T-helper 2 cell treated with Interferon-gamma antibody and Interleukin-4, amounts not matched to agents 5 μg/mL and 100 μg/mL, for 36 hours (primary cell): Measurements from ENCODE around the gene CXCL14.

Experiments
- DNase-seq: peaks from one replicate; pipeline ENCODE4 v3.0.0; 2021; ENCODE audit warnings: low spot score
- H3K27ac Mint-ChIP-seq: one replicate; pipeline ENCODE4 v1.8.0; 2021; ENCODE audit warnings: mild to moderate bottlenecking, mixed read lengths
- H3K27me3 Mint-ChIP-seq: one replicate; pipeline ENCODE4 v1.8.0; 2021; ENCODE audit warnings: low read depth, mixed read lengths
- H3K36me3 Mint-ChIP-seq: one replicate; pipeline ENCODE4 v1.8.0; 2021; ENCODE audit warnings: low read depth, mixed read lengths
- H3K4me1 Mint-ChIP-seq: one replicate; pipeline ENCODE4 v1.8.0; 2021; ENCODE audit warnings: low read depth, mixed read lengths
- H3K4me3 Mint-ChIP-seq: one replicate; pipeline ENCODE4 v1.8.0; 2022; ENCODE audit warnings: mild to moderate bottlenecking, moderate library complexity, mixed read lengths
- H3K9me3 Mint-ChIP-seq: one replicate; pipeline ENCODE4 v1.8.0; 2021; ENCODE audit warnings: mixed read lengths

The CXCL14 gene, protein sequence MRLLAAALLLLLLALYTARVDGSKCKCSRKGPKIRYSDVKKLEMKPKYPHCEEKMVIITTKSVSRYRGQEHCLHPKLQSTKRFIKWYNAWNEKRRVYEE

DNA sequence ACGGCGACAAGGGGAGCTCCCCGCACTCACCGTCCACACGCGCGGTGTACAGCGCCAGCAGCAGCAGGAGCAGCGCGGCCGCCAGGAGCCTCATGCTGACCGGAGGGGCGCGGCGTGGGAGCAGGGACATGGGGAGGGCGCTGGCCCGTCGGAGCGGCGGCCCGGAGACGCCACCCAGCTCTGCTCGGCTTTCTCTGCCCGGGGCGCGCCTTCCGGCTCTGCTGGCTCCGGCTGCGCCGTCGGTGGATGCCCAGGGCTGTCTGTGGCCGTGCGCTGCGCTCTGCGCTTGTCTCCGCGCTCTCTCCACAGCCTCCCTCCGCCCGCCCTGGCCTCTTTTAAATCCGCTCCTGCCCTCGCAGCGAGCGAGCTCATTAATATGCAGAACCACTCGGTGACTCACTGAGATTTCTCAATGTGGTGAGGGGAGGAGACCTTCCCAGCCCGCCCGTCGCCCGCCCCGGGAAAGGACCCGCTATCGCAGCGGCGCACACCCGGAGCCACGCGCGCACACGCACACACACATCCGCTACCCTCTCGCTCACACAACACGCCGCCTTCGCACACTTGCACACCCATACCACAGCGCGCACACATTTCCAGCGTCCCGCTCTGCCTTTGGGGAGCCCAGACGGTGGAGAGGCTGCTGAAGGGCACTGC lies at the start of gene CXCL14:
Gene CXCL14, minus strand, starts transcription at position 307 of the 657 bp plus-strand sequence. Its CDS starts 213 bp downstream, at position 94.
- no peak for DNase-seq
- Mint-ChIP-seq H3K27me3 (peaks cover 47% of the 10 kb centered on the region), H3K4me3 (no peak within 1 kb of the TSS), H3K4me1 (no peaks in the 10 kb centered on the region), H3K36me3 (no peaks in the 10 kb centered on the region), H3K27ac (no peak within 1 kb of the TSS), H3K9me3 (no peaks in the 10 kb centered on the region)

DNA sequence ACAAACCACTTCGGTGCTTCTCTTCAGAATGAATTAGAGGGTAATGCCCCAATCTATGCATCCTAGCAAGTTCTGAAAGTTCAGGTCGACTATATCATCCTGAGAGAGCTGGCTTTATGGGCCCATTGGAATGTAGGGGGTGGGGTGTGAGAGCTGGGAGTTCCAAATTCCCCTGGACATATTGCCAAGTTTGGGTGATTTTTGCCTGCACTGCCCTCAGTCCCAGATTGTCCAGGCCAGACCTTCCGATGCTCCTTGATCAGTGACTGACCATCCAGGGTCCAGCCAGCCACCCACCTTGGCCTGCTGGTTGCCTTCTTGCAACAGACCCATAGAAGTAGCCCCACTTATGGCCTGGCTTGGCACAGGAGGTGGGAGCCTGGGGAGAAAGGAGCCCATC lies 47.8 kb upstream of the CXCL14 start:
- H3K4me3 Mint-ChIP-seq: no peak overlapping the region
- DNase-seq: no peak
- H3K27me3 Mint-ChIP-seq: no peaks in the 10 kb centered on the region
- H3K4me1 Mint-ChIP-seq: no peaks in the 10 kb centered on the region
- no peak overlapping the region for H3K27ac Mint-ChIP-seq
- no peaks in the 10 kb centered on the region for H3K36me3 Mint-ChIP-seq
- H3K9me3 Mint-ChIP-seq: no peaks in the 10 kb centered on the region

DNA sequence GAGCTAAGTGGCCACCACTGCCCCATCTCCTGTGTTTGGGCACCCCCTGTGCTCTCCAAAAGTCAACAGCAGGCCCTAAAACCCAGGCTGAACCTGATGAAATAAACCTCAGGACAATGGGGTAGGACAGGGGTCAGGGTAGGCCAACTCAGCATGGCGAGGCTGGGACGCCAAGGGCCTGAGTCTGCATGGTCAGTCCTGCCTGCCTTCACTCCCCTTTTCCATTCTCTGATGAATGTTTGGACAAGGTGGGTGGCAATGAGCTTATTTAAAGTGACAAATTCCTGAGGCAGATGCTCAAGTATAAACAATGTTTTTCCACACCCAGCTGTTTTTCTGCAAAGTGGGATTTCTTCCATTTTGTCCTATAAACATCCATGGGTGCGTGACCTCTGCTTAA lies 47.2 kb upstream of the CXCL14 start:
- Mint-ChIP-seq H3K4me3 (no peak overlapping the region), H3K27ac (no peak overlapping the region), H3K36me3 (no peaks in the 10 kb centered on the region), H3K4me1 (no peaks in the 10 kb centered on the region), H3K9me3 (no peaks in the 10 kb centered on the region), H3K27me3 (no peaks in the 10 kb centered on the region)
- DNase-seq: no peak

DNA sequence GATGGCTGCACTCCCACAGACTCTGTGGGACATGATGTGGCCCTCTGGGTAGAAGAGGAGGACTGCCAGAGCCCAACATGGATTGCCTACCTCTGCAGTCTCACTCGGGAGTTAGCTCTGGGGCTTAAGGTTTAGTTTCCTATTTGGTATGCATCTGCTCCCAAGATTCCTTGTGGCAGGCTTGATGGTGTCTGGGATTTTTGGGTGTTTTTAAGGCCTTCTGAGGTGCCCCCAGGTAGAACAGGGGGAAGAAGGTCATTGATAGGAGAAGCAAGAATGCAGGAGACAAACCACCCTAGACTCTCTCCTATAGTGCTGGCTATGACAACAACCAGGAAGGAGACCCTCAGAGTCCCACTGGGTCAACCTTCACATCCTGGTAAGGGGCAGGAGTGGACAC lies 46.7 kb upstream of the CXCL14 start:
- Mint-ChIP-seq H3K27me3 (no peaks in the 10 kb centered on the region), H3K27ac (no peak overlapping the region), H3K4me1 (no peaks in the 10 kb centered on the region), H3K4me3 (no peak overlapping the region), H3K36me3 (no peaks in the 10 kb centered on the region), H3K9me3 (no peaks in the 10 kb centered on the region)
- DNase-seq: no peak

DNA sequence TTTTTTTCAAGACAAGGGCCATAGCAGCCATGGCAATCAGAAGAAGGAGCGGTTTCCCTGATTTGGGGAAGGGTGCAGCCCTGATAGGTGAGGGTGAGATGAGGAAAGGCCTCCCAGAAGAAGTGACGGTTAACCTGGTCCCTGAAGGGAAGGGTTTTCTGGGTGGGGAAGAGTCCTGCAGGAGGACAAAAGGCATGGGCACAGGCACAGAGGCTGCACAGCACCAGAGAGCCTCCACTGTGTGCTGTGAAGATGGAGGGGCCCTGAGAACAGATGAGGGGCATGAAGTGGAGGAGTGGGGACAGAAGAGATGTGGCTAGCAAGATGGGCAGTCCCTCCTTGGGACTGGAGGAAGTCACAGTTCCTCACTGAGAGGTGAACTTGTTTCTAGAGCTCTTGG lies 46.3 kb upstream of the CXCL14 start:
- no peaks in the 10 kb centered on the region for H3K9me3 Mint-ChIP-seq
- no peak overlapping the region for H3K4me3 Mint-ChIP-seq
- no peaks in the 10 kb centered on the region for H3K36me3 Mint-ChIP-seq
- no peaks in the 10 kb centered on the region for H3K27me3 Mint-ChIP-seq
- DNase-seq: no peak
- no peak overlapping the region for H3K27ac Mint-ChIP-seq
- no peaks in the 10 kb centered on the region for H3K4me1 Mint-ChIP-seq

DNA sequence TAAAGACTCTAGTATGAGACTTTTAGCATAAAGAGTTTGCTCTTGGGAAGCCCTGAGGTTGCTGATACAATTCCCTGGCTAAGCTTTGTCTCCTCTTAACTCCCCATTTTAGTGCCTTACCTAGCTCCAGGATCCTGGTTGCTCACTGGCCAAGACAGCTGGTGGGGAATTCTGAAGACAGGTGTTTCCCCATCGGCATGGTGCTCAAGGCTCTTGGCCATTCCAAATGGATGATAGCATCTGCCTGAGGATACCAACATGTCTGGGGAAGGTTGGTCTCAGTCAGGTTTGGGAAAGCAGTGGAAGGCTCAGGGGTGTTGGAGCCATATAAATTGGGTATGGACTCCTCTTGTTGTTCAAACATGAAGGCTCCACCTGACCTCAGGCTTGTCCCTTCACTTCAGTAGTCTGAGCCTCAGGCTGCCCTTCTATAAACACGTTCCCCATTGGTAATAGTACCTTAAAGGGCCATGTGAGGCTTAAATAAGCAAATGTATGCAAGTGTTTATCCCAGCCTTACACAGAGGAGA lies 44.5 kb upstream of the CXCL14 start:
- Mint-ChIP-seq H3K27ac (no peak overlapping the region), H3K4me3 (no peak overlapping the region)

DNA sequence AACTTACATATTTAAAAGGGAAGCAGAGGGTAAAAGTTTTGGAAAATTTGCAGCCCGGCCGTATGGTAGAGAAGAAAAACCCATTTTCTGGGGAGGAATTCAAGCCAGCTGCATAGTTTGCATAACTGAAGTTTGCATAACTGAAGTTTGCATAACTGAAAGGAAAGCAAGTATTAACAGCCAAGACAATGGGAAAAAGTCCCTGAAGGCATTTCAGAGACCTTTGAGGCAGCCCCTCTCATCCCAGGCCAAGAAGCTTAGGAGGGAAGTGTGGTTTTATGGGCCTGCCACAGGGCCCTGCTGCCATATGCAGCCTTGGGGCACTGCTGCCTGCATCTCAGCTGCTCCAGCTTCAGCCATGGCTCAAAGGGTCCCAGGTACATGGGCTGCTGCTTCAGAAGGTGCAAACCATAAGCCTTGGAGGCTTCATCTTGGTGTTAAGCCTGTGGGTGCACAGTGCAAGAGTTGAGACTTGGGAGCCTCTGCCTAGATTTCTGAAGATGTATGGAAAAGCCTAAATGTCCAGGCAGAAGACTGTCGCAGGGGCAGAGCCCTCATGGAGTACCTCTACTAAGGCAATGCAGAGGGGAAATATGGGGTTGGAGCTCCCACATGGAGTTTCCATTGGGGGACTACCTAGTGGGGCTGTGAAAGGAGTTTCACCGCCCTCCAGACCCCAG lies 36.9 kb upstream of the CXCL14 start:
- DNase-seq: no peak
- Mint-ChIP-seq H3K4me3 (no peak overlapping the region), H3K9me3 (peaks cover 19% of the 10 kb centered on the region), H3K27me3 (peaks cover 19% of the 10 kb centered on the region), H3K27ac (no peak overlapping the region), H3K4me1 (no peaks in the 10 kb centered on the region), H3K36me3 (no peaks in the 10 kb centered on the region)

More for the DNA sequence above, 44.5 kb upstream of the CXCL14 start:
- no peak for DNase-seq
- peaks cover 14% of the 10 kb centered on the region for H3K9me3 Mint-ChIP-seq
- no peaks in the 10 kb centered on the region for H3K4me1 Mint-ChIP-seq
- no peaks in the 10 kb centered on the region for H3K36me3 Mint-ChIP-seq
- peaks cover 4% of the 10 kb centered on the region for H3K27me3 Mint-ChIP-seq

DNA sequence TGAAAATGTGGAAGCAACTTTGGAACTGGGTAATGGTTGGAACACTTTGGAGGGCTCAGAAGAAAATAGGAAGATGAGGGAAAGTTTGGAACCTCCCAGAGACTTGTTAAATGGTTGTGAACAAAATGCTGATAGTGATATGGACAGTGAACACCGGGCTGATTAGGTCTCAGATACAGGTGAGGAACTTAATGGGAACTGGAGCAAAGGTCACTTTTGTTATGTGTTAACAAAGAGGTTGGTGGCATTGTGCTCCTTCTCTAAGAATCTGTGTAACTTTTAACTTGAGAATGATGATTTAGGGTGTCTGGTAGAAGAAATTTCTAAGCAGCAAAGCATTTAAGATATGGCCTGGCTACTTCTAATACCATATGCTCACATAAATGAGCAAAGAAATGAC lies 36.4 kb upstream of the CXCL14 start:
- Mint-ChIP-seq H3K27me3 (peaks cover 19% of the 10 kb centered on the region), H3K4me1 (no peaks in the 10 kb centered on the region), H3K9me3 (peaks cover 19% of the 10 kb centered on the region), H3K4me3 (no peak overlapping the region), H3K36me3 (no peaks in the 10 kb centered on the region), H3K27ac (no peak overlapping the region)
- no peak for DNase-seq

DNA sequence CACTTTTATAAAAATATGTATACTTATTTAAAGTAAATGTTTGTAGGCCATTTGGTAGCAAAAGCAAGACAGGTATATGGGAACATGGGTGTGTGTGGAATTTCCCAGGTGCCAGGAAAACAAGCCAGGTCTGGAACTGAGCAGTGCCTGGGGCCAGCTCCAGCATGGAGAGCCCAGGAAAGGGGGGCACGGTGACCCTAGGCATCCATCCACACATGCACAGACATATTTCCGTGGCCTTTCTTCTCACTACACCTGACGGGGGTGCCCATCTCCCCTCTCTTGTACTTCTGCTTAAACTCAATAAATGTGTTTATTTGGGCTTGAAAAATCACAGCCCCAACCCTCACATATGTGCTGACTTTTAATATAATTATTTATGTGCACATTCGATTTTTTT lies 31.2 kb upstream of the CXCL14 start:
- Mint-ChIP-seq H3K36me3 (no peaks in the 10 kb centered on the region), H3K4me3 (no peak overlapping the region), H3K27me3 (peaks cover 14% of the 10 kb centered on the region), H3K27ac (no peak overlapping the region), H3K4me1 (no peaks in the 10 kb centered on the region), H3K9me3 (no peaks in the 10 kb centered on the region)
- DNase-seq: no peak

DNA sequence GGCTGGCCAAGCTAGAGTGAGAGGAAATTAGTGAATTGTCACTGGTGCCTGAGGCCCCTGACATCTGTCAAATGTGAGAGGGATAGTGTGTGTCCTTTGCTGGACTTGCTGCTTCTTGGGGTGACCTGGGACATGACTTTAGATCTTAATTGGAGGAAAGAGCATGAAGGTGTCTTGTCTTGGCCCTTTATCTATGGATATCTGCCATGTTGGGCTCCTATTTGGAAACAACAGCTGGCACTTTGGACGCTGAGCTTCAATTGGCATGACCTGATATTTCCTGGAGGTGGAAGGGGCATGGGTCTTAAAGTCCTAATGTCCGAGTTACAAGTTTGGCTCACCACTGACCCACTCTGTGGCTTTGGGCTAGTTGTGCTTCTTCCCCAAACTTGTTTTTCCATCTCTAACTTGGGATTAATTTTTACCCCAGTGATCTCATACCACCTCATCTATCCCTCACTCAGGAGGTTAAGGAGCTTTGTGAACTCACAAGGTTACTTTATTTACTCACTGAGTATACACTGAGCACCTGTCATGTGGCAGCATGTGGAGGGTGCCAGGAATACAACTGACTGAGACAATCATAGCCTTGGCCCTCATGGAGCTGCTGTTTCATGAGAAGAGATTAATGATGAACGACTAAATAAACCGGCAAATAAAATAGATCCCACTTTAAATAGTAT lies 30.1 kb upstream of the CXCL14 start:
- H3K36me3 Mint-ChIP-seq: no peaks in the 10 kb centered on the region
- no peaks in the 10 kb centered on the region for H3K4me1 Mint-ChIP-seq
- H3K27ac Mint-ChIP-seq: no peak overlapping the region
- H3K9me3 Mint-ChIP-seq: no peaks in the 10 kb centered on the region
- DNase-seq: no peak
- H3K27me3 Mint-ChIP-seq: peaks cover 12% of the 10 kb centered on the region
- no peak overlapping the region for H3K4me3 Mint-ChIP-seq

DNA sequence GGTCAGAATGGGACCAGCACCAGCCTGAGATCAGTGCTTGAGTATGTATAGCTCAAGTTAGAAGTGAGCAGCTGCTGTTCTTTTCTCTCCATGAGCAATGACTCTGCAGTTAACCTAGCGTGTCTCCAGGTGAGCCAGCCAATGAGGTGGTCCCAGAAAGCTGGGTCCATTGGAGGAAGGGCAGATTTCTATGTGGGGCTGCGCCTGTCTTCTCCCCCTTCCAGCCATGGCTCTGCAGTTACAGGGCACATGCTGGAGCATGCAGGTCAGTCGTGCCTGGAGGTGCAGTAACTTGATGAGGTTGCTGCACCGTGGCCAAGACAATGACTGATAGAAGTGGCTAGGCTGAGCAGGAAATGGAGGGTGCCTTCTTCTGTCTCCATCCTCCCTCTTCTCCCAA lies 29.6 kb upstream of the CXCL14 start:
- Mint-ChIP-seq H3K4me3 (no peak overlapping the region), H3K9me3 (no peaks in the 10 kb centered on the region), H3K27ac (no peak overlapping the region), H3K27me3 (peaks cover 7% of the 10 kb centered on the region), H3K4me1 (no peaks in the 10 kb centered on the region), H3K36me3 (no peaks in the 10 kb centered on the region)
- no peak for DNase-seq

DNA sequence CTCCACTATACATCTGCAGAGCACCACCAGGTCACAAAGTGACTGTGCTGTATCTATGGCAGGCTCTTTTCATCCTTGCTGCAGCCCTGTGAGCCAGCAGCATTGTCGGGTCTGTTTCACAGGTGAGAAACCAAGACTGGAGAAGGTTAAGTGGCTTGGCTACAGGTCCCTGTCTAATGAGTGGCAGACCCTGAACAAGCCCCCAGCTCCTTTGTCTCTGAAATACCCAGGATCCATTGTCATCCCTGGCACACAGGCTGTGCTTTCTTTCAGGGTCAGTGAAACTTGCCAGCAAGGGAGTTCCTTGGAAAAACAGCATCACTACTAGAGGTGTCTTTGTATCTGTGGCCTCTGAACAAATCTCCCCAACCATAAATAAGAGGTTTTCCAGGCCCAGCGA lies 27.6 kb upstream of the CXCL14 start:
- no peak overlapping the region for H3K4me3 Mint-ChIP-seq
- DNase-seq: no peak
- H3K4me1 Mint-ChIP-seq: no peaks in the 10 kb centered on the region
- H3K9me3 Mint-ChIP-seq: no peaks in the 10 kb centered on the region
- H3K27ac Mint-ChIP-seq: no peak overlapping the region
- H3K36me3 Mint-ChIP-seq: no peaks in the 10 kb centered on the region
- H3K27me3 Mint-ChIP-seq: peaks cover 3% of the 10 kb centered on the region

DNA sequence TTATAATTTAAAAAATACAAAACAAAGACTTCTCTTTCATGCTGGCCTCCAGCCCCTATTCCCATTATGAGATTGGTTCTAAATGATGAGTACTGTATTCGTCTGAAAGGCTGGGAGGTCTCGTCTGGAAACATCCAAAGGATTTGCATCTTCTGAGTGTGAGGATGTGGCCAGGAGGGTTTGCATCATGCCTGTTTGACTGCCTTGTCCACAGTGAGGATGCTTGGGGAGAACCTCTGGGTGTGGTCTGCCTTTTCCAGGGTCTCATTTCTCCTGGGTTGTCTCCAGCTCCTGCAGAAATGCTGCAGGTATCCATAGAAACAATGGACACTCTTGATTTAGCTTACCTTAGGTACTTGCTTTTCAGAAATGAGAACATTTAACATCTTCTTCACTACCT lies 26.4 kb upstream of the CXCL14 start:
- Mint-ChIP-seq H3K4me1 (no peaks in the 10 kb centered on the region), H3K27ac (no peak overlapping the region), H3K4me3 (no peak overlapping the region), H3K27me3 (peaks cover 3% of the 10 kb centered on the region), H3K36me3 (no peaks in the 10 kb centered on the region), H3K9me3 (no peaks in the 10 kb centered on the region)
- no peak for DNase-seq

DNA sequence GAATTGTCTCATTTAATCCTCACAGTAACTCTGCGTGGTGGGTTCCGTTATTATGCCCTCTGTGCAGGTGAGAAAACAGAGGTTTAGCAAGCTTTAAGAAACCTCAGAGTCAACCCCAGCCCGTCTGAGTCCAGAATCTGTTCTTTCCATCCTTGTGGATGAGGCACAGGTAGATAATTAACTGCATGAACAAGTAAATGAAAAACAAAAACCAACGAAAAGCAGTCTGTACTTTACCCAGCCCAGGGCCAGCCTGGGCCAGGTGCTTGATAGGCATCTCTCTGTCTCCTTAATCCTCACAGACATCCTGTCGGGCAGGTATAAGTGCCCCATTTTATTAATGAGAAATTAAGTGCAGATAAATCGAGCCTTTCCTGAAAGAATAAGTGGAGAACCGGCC lies 25.3 kb upstream of the CXCL14 start:
- H3K9me3 Mint-ChIP-seq: no peaks in the 10 kb centered on the region
- H3K27ac Mint-ChIP-seq: no peak overlapping the region
- H3K4me3 Mint-ChIP-seq: no peak overlapping the region
- H3K27me3 Mint-ChIP-seq: peaks cover 3% of the 10 kb centered on the region
- H3K4me1 Mint-ChIP-seq: no peaks in the 10 kb centered on the region
- DNase-seq: no peak
- H3K36me3 Mint-ChIP-seq: no peaks in the 10 kb centered on the region
